ENCODE results near the gene SRL. TPM values are rescaled to one million over a fixed set of nuclear protein-coding genes. Genes with fewer than 3 reads are reported as not detected.

Gene SRL
- polyA plus RNA-seq, 1 of the 3 experiments (the other 2 are of a cell fraction) = not detected

- no peak for DNase-seq
- Histone ChIP-seq H3K4me2 (no peak overlapping the region), H3F3A (replicated peaks; ENCODE audit: insufficient read depth) (no peaks in the 10 kb centered on the region), H3K36me3 (replicated peaks in 1 of 2; ENCODE audit: control insufficient read depth in 1 of 2, insufficient read depth in 2 of 2, low read length in 1 of 2) (no peaks in the 10 kb centered on the region), H3K27me3 (ENCODE audit: insufficient read depth) (no peaks in the 10 kb centered on the region), H4K20me1 (ENCODE audit: insufficient read depth) (no peaks in the 10 kb centered on the region), H3K4me3 (ENCODE audit: low read depth in 2 of 2, low read length in 1 of 2) (no peak overlapping the region), H3K27ac (ENCODE audit: low read depth in 2 of 2, low read length in 1 of 2) (no peak overlapping the region), H3K9ac (no peak overlapping the region), H3K9me2 (no peaks in the 10 kb centered on the region), H3K4me1 (ENCODE audit: control insufficient read depth in 1 of 2, insufficient read depth in 2 of 2, low read depth in 1 of 2, low read length in 1 of 2) (no peaks in the 10 kb centered on the region), H3K79me2 (ENCODE audit: insufficient read depth) (no peaks in the 10 kb centered on the region), H3K9me3 (no peaks in the 10 kb centered on the region), H2AFZ (ENCODE audit: low read depth) (no peak overlapping the region)
- WGBS (ENCODE audit: low lambda C conversion rate) = 78% methylated on average over 8 of the region's 10 CpGs
- no peak for TF ChIP-seq GABPA (IDR thresholded peaks at IDR 0.05; ENCODE audit: low read depth)
- no peak for TF ChIP-seq MEF2A (IDR thresholded peaks at IDR 0.05; ENCODE audit: borderline replicate concordance, low read depth)
- no peak for TF ChIP-seq CHD2 (IDR thresholded peaks at IDR 0.05; ENCODE audit: low read length, partially characterized antibody)
- TF ChIP-seq NRF1 (IDR thresholded peaks at IDR 0.05; ENCODE audit: low read depth, low read length) = no peak
- TF ChIP-seq SMC3 (IDR thresholded peaks at IDR 0.05; ENCODE audit: low read depth, low read length) = no peak
- TF ChIP-seq YY1 (IDR thresholded peaks at IDR 0.05; ENCODE audit: low read depth) = no peak
- TF ChIP-seq FOXM1 (IDR thresholded peaks at IDR 0.05; ENCODE audit: low read depth) = no peak
- no peak for TF ChIP-seq MAX (IDR thresholded peaks at IDR 0.05; ENCODE audit: low read depth)
- TF ChIP-seq ZBTB33 (IDR thresholded peaks at IDR 0.05; ENCODE audit: borderline replicate concordance, low read depth) = no peak
- no peak for TF ChIP-seq ELF1 (IDR thresholded peaks at IDR 0.05)
- no peak for TF ChIP-seq NFIC (IDR thresholded peaks at IDR 0.05; ENCODE audit: borderline replicate concordance)
- TF ChIP-seq JUND (IDR thresholded peaks at IDR 0.05) = no peak
- no peak for TF ChIP-seq RAD21 (IDR thresholded peaks at IDR 0.05; ENCODE audit: low read length)
- no peak for TF ChIP-seq PBX3 (IDR thresholded peaks at IDR 0.05)
- no peak for TF ChIP-seq USF1 (IDR thresholded peaks at IDR 0.05; ENCODE audit: borderline replicate concordance, low read depth)
- TF ChIP-seq RFX5 (IDR thresholded peaks at IDR 0.05; ENCODE audit: low read length) = no peak
- ChIA-PET CTCF (interaction anchor here (1.4 kb wide), 2 partner anchors 15 to 47 kb away, joined by 4 to 7 read pairs; no protein-coding TSS in a partner anchor), POLR2A (no interaction called here)
These were observed 35.2 kb downstream of the SRL start for GRCh38 chr16:4206680-4207079.

- Histone ChIP-seq H3K27me3 (ENCODE audit: insufficient read depth) (no peaks in the 10 kb centered on the region), H3K4me3 (ENCODE audit: low read depth in 2 of 2, low read length in 1 of 2) (no peak overlapping the region), H4K20me1 (ENCODE audit: insufficient read depth) (no peaks in the 10 kb centered on the region), H2AFZ (ENCODE audit: low read depth) (no peak overlapping the region), H3F3A (replicated peaks; ENCODE audit: insufficient read depth) (no peaks in the 10 kb centered on the region), H3K79me2 (ENCODE audit: insufficient read depth) (no peaks in the 10 kb centered on the region), H3K4me1 (ENCODE audit: control insufficient read depth in 1 of 2, insufficient read depth in 2 of 2, low read depth in 1 of 2, low read length in 1 of 2) (no peaks in the 10 kb centered on the region), H3K4me2 (no peak overlapping the region), H3K9me3 (no peaks in the 10 kb centered on the region), H3K36me3 (replicated peaks in 1 of 2; ENCODE audit: control insufficient read depth in 1 of 2, insufficient read depth in 2 of 2, low read length in 1 of 2) (no peaks in the 10 kb centered on the region), H3K27ac (ENCODE audit: low read depth in 2 of 2, low read length in 1 of 2) (no peak overlapping the region), H3K9ac (no peak overlapping the region), H3K9me2 (no peaks in the 10 kb centered on the region)
- WGBS (ENCODE audit: low lambda C conversion rate) = 73% methylated on average over 6 of the region's 8 CpGs
- no peak for DNase-seq
- TF ChIP-seq FOSL2 (IDR thresholded peaks at IDR 0.05; ENCODE audit: borderline replicate concordance, low read depth) (no peak), TEAD4 (IDR thresholded peaks at IDR 0.05; ENCODE audit: borderline replicate concordance, insufficient read depth) (no peak), FOXM1 (IDR thresholded peaks at IDR 0.05; ENCODE audit: low read depth) (no peak), GABPA (IDR thresholded peaks at IDR 0.05; ENCODE audit: low read depth) (no peak), POLR2AphosphoS5 (IDR thresholded peaks at IDR 0.05; ENCODE audit: low read depth, low read length) (no peak), PBX3 (IDR thresholded peaks at IDR 0.05) (no peak), NRF1 (IDR thresholded peaks at IDR 0.05; ENCODE audit: low read depth, low read length) (no peak), EZH2phosphoT487 (IDR thresholded peaks at IDR 0.05; ENCODE audit: borderline replicate concordance, low read depth) (no peak)
- POLR2A ChIA-PET = no interaction called here
- CTCF ChIA-PET = interaction anchor here (0.7 to 1.4 kb wide), 5 partner anchors 14 to 267 kb away, joined by 3 to 7 read pairs (median 4); no protein-coding TSS in a partner anchor
These were observed 35.9 kb downstream of the SRL start for GRCh38 chr16:4205971-4206370.
